ENCODE data around the gene PELI2. TPM values are rescaled to one million over a fixed set of nuclear protein-coding genes. Genes with fewer than 3 reads are reported as not detected.

Gene PELI2
- total RNA-seq, 1 donor from 2014 or later: 40.6 TPM

DNA sequence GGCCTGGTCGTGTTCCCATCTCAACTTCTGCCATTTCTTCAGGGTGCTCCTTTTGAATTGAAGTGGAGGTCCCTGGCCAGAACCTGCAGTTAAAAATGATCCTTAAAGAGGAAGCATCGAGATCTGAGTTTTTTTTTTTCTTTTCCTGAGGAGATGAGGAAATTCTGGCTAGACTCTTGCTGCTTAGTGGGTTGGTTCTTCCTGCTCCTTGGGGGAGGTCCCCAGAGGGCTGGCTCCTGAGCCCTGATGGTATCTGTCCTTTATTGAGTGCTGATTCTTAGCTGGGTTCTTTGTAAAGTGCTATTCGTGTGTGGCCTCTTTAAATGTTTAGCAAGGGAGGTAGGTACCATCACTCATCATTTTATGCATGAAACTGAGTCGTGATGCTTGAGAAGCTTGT lies 11.7 kb downstream of the PELI2 start:
- Mint-ChIP-seq H3K36me3 (ENCODE audit: low read depth, unreplicated experiment) (peaks cover 5% of the 10 kb centered on the region), H3K4me1 (ENCODE audit: unreplicated experiment) (peaks cover 70% of the 10 kb centered on the region), H3K9me3 (ENCODE audit: unreplicated experiment) (no peaks in the 10 kb centered on the region), H3K4me3 (ENCODE audit: unreplicated experiment) (peak overlapping the region; percentile 21), H3K27me3 (ENCODE audit: unreplicated experiment) (peaks cover 4% of the 10 kb centered on the region), H3K27ac (ENCODE audit: unreplicated experiment) (peak overlapping the region; percentile 40)
- no peak for DNase-seq (ENCODE audit: low spot score)
- TF ChIP-seq, protein P1, sequence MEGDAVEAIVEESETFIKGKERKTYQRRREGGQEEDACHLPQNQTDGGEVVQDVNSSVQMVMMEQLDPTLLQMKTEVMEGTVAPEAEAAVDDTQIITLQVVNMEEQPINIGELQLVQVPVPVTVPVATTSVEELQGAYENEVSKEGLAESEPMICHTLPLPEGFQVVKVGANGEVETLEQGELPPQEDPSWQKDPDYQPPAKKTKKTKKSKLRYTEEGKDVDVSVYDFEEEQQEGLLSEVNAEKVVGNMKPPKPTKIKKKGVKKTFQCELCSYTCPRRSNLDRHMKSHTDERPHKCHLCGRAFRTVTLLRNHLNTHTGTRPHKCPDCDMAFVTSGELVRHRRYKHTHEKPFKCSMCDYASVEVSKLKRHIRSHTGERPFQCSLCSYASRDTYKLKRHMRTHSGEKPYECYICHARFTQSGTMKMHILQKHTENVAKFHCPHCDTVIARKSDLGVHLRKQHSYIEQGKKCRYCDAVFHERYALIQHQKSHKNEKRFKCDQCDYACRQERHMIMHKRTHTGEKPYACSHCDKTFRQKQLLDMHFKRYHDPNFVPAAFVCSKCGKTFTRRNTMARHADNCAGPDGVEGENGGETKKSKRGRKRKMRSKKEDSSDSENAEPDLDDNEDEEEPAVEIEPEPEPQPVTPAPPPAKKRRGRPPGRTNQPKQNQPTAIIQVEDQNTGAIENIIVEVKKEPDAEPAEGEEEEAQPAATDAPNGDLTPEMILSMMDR (IDR thresholded peaks at IDR 0.05; ENCODE audit: unreplicated experiment): no peak

DNA sequence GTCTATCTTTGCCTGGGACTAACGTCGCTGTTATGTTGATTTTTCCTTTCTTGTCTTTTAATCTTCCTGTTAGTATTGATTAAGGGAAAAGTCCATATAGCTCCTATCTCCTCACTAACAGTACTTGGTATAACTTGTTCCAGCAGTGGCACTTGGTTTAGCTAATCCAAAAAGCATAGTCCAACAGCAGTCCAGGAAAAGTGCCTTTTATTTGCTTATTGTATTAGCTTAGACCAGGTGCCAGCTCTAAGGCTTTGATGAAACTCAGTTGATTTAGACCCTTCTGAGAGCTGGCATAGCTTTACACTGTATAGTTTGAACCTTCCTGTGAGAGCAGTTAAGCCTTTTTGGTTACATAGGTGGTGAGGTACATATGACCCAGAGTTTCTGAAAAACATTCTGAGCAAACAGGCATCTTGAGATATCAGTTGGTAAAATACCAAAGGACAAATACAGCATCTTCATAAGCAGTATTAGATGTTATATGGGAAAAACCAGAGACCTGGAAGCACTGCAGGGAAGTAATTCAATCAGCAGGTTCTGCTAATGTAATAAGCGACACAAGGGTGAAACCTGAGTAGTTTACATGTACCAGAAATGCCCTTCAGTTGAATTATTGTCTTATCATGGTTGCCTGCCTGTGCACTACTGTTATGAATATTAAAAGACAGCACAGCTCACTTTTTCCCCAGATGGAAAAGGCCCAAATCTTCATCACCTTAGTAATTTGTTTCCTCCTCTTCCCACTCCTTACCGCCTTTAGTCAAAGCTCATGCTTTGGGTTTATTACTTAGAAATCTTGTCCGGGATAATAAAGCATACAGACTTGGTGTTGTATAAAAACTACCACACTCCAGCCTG lies 13.0 kb downstream of the PELI2 start:
- Mint-ChIP-seq H3K9me3 (ENCODE audit: unreplicated experiment) (no peaks in the 10 kb centered on the region), H3K27ac (ENCODE audit: unreplicated experiment) (peak overlapping the region; percentile 23), H3K27me3 (ENCODE audit: unreplicated experiment) (peaks cover 4% of the 10 kb centered on the region), H3K36me3 (ENCODE audit: low read depth, unreplicated experiment) (peaks cover 5% of the 10 kb centered on the region), H3K4me3 (ENCODE audit: unreplicated experiment) (no peak overlapping the region), H3K4me1 (ENCODE audit: unreplicated experiment) (peaks cover 60% of the 10 kb centered on the region)
- no peak for DNase-seq (ENCODE audit: low spot score)
- TF ChIP-seq, protein P1 (IDR thresholded peaks at IDR 0.05; ENCODE audit: unreplicated experiment): no peak

DNA sequence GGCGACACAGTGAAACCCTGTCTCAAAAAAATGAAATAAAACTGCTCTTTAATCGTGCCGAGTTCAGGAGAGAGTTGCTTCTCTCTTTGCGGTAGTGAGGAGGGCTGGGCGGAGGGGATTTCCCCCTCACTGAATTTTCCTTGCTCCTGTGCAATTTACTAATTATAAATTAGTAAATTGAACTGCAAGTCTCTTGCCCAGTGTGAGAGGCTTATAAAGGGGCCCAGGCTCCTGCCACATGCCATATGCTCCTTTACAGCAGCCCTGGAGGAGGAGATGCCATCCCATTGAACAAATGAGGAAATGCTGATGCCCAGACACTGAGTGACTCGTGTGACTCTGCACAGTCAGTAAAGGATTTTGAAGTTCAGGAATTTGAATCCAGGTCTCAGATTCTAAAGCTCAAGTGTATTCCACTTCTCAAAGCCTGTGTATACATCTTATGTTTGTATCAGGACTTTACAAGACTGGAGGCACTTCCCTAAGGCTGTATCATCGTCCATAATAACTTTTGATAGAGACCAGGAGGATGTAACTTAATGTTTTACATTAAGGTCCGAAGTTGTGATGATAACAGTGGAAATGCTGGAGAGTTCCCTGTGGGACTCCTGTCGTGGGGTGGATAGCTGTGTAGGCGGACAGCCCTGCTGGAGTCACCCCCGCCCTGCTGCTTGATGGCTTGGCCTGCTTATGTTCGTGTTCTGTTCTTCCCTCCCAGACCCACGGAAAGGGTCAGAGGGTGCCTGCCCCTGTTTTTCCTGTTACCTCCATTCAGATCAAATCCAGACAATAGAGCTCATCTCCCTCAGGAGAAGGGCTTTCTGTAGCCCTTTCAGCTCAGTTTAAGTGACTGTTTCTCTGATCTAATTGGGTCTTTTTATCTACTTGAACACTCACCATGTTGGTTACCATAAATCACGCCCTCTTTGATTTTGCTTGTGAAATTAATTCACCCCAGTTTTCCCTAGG lies 13.9 kb downstream of the PELI2 start:
- TF ChIP-seq, protein P1 (IDR thresholded peaks at IDR 0.05; ENCODE audit: unreplicated experiment): no peak
- H3K4me1 Mint-ChIP-seq (ENCODE audit: unreplicated experiment): peaks cover 61% of the 10 kb centered on the region
- H3K27ac Mint-ChIP-seq (ENCODE audit: unreplicated experiment): peak overlapping the region; percentile 64
- peaks cover 5% of the 10 kb centered on the region for H3K36me3 Mint-ChIP-seq (ENCODE audit: low read depth, unreplicated experiment)
- peak overlapping the region; percentile 48 for H3K4me3 Mint-ChIP-seq (ENCODE audit: unreplicated experiment)
- peaks cover 4% of the 10 kb centered on the region for H3K27me3 Mint-ChIP-seq (ENCODE audit: unreplicated experiment)
- H3K9me3 Mint-ChIP-seq (ENCODE audit: unreplicated experiment): no peaks in the 10 kb centered on the region
- DNase-seq (ENCODE audit: low spot score): no peak

DNA sequence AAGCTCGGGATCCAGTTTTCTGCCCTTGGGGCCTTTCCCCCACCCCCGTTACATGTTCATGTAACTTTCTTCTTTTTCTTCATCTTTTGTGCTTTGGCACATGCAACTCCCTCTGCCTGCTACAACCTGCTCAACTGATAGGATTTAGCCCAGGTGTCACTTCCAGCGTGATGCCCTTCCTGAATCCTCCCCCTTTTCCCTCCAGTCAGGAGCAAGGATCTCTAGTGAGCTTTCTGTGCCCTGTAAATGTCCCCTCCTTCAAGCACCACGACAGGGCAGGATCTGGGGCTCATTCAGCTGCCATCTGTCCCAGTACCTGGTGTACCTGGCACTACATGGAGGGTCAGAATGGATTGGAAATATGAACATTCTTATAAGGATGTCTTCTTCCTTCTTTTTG lies 15.3 kb downstream of the PELI2 start:
- Mint-ChIP-seq H3K27me3 (ENCODE audit: unreplicated experiment) (peaks cover 3% of the 10 kb centered on the region), H3K4me3 (ENCODE audit: unreplicated experiment) (peak overlapping the region; percentile 43), H3K9me3 (ENCODE audit: unreplicated experiment) (no peaks in the 10 kb centered on the region), H3K36me3 (ENCODE audit: low read depth, unreplicated experiment) (peaks cover under 1% of the 10 kb centered on the region), H3K4me1 (ENCODE audit: unreplicated experiment) (peaks cover 66% of the 10 kb centered on the region), H3K27ac (ENCODE audit: unreplicated experiment) (peak overlapping the region; percentile 85)
- DNase-seq (ENCODE audit: low spot score): no peak
- TF ChIP-seq, protein P1 (IDR thresholded peaks at IDR 0.05; ENCODE audit: unreplicated experiment): no peak

All from endothelial cell (in vitro differentiated cells).